ENCODE results near the gene TENM4.

Gene TENM4

DNA sequence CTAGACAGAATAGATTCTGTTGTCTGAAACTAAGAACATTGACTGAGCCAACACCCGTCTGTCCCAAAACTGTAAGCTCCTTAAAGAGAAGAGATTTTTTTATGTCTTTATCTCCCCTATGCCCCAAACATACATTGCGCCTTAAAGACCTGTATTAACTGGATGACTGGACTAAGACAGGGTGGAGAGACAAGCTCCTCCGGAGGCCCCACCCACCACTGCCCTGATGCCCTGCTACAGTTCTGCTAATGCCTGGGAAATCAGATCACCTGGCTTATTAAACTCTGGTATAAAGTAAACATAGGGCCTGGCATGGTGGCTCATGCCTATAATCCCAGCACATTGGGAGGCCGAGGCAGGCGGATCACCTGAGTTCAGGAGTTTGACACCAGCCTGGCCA, 203.7 kb downstream of the TENM4 start:
- Histone ChIP-seq H3K27ac (replicated peaks; ENCODE audit: low read length) (no peak overlapping the region), H3K9me3 (replicated peaks in 1 of 2; ENCODE audit: control insufficient read depth in 2 of 2, insufficient read depth in 1 of 2, low read depth in 1 of 2, low read length in 2 of 2) (no peaks in the 10 kb centered on the region), H3K4me3 (ENCODE audit: low read length in 2 of 2) (no peak overlapping the region), H3K23ac (ENCODE audit: low read depth, low read length, poor library complexity) (no peak overlapping the region), H3K4ac (ENCODE audit: low read length) (no peak overlapping the region), H3K4me1 (ENCODE audit: control insufficient read depth in 2 of 2, insufficient read depth in 1 of 2, low read depth in 1 of 2, low read length in 2 of 2) (peaks cover 4 to 37% of the 10 kb centered on the region in 2 donors), H3K27me3 (ENCODE audit: control insufficient read depth in 3 of 3, insufficient read depth in 3 of 3, low read depth in 1 of 3, low read length in 3 of 3) (no peaks in the 10 kb centered on the region), H3K79me1 (ENCODE audit: low read depth, low read length) (no peaks in the 10 kb centered on the region), H3K14ac (ENCODE audit: low read length) (no peak overlapping the region), H2BK5ac (ENCODE audit: low read length) (no peak overlapping the region), H4K8ac (ENCODE audit: low read depth, low read length) (no peak overlapping the region), H3K4me2 (ENCODE audit: insufficient read depth, low read length, poor library complexity, severe bottlenecking) (no peak overlapping the region), H3K9ac (ENCODE audit: low read depth, low read length, poor library complexity) (no peak overlapping the region), H4K91ac (ENCODE audit: low read depth, low read length, poor library complexity) (no peak overlapping the region), H3K36me3 (replicated peaks in 1 of 2; ENCODE audit: control insufficient read depth in 2 of 2, insufficient read depth in 2 of 2, low read length in 2 of 2) (no peaks in the 10 kb centered on the region), H2BK120ac (ENCODE audit: low read depth, low read length) (no peak overlapping the region), H2BK12ac (ENCODE audit: low read length) (no peak overlapping the region), H3K18ac (ENCODE audit: low read length) (no peak overlapping the region), H2AFZ (ENCODE audit: low read length) (no peak overlapping the region), H2BK15ac (ENCODE audit: low read length) (no peak overlapping the region), H2AK5ac (ENCODE audit: low read depth, low read length) (no peak overlapping the region)
- no peak for DNase-seq (ENCODE audit: low spot score)
- no CpG with 5 or more reads among the region's 5 CpGs for WGBS, 2 donors (ENCODE audit: extremely low coverage in 2 of 2, insufficient read length in 2 of 2, insufficient replicate concordance in 1 of 2)

- no CpG with 5 or more reads among the region's 11 CpGs for WGBS, 2 donors (ENCODE audit: extremely low coverage in 2 of 2, insufficient read length in 2 of 2, insufficient replicate concordance in 1 of 2)
- no peak overlapping the region for H2AK5ac ChIP-seq (ENCODE audit: low read depth, low read length)
Observed at GRCh38 chr11:79236541-79236971, 204.3 kb downstream of the TENM4 start.

GRCh38 chr11:79235696-79236095, 205.1 kb downstream of the TENM4 start:
- Histone ChIP-seq H3K27me3 (ENCODE audit: control insufficient read depth in 3 of 3, insufficient read depth in 3 of 3, low read depth in 1 of 3, low read length in 3 of 3) (no peaks in the 10 kb centered on the region), H4K8ac (ENCODE audit: low read depth, low read length) (no peak overlapping the region), H3K9me3 (replicated peaks in 1 of 2; ENCODE audit: control insufficient read depth in 2 of 2, insufficient read depth in 1 of 2, low read depth in 1 of 2, low read length in 2 of 2) (no peaks in the 10 kb centered on the region), H2AK5ac (ENCODE audit: low read depth, low read length) (no peak overlapping the region), H3K4ac (ENCODE audit: low read length) (no peak overlapping the region), H2BK12ac (ENCODE audit: low read length) (no peak overlapping the region), H3K36me3 (replicated peaks in 1 of 2; ENCODE audit: control insufficient read depth in 2 of 2, insufficient read depth in 2 of 2, low read length in 2 of 2) (no peaks in the 10 kb centered on the region), H2BK15ac (ENCODE audit: low read length) (no peak overlapping the region), H2BK120ac (ENCODE audit: low read depth, low read length) (no peak overlapping the region), H2BK5ac (ENCODE audit: low read length) (no peak overlapping the region), H3K4me2 (ENCODE audit: insufficient read depth, low read length, poor library complexity, severe bottlenecking) (no peak overlapping the region), H3K18ac (ENCODE audit: low read length) (no peak overlapping the region), H3K23ac (ENCODE audit: low read depth, low read length, poor library complexity) (no peak overlapping the region), H3K27ac (replicated peaks; ENCODE audit: low read length) (no peak overlapping the region), H3K14ac (ENCODE audit: low read length) (no peak overlapping the region), H2AFZ (ENCODE audit: low read length) (no peak overlapping the region), H4K91ac (ENCODE audit: low read depth, low read length, poor library complexity) (no peak overlapping the region), H3K9ac (ENCODE audit: low read depth, low read length, poor library complexity) (no peak overlapping the region), H3K4me3 (ENCODE audit: low read length in 2 of 2) (no peak overlapping the region), H3K4me1 (ENCODE audit: control insufficient read depth in 2 of 2, insufficient read depth in 1 of 2, low read depth in 1 of 2, low read length in 2 of 2) (peaks cover 4 to 26% of the 10 kb centered on the region in 2 donors), H3K79me1 (ENCODE audit: low read depth, low read length) (no peaks in the 10 kb centered on the region)
- DNase-seq (ENCODE audit: low spot score) = no peak
- no CpG with 5 or more reads among the region's 6 CpGs for WGBS, 2 donors (ENCODE audit: extremely low coverage in 2 of 2, insufficient read length in 2 of 2, insufficient replicate concordance in 1 of 2)

More at GRCh38 chr11:79236541-79236971, 204.3 kb downstream of the TENM4 start:
- no peaks in the 10 kb centered on the region for H3K79me1 ChIP-seq (ENCODE audit: low read depth, low read length)
- no peaks in the 10 kb centered on the region for H3K9me3 ChIP-seq (replicated peaks in 1 of 2; ENCODE audit: control insufficient read depth in 2 of 2, insufficient read depth in 1 of 2, low read depth in 1 of 2, low read length in 2 of 2)
- H3K4ac ChIP-seq (ENCODE audit: low read length) = no peak overlapping the region
- no peak overlapping the region for H3K27ac ChIP-seq (replicated peaks; ENCODE audit: low read length)
- no peak overlapping the region for H3K14ac ChIP-seq (ENCODE audit: low read length)
- H2BK12ac ChIP-seq (ENCODE audit: low read length) = no peak overlapping the region
- no peaks in the 10 kb centered on the region for H3K36me3 ChIP-seq (replicated peaks in 1 of 2; ENCODE audit: control insufficient read depth in 2 of 2, insufficient read depth in 2 of 2, low read length in 2 of 2)
- H2BK5ac ChIP-seq (ENCODE audit: low read length) = no peak overlapping the region
- no peak overlapping the region for H4K91ac ChIP-seq (ENCODE audit: low read depth, low read length, poor library complexity)
- no peak overlapping the region for H2BK15ac ChIP-seq (ENCODE audit: low read length)
- H3K4me3 ChIP-seq (ENCODE audit: low read length in 2 of 2) = no peak overlapping the region
- H3K4me2 ChIP-seq (ENCODE audit: insufficient read depth, low read length, poor library complexity, severe bottlenecking) = no peak overlapping the region
- H3K27me3 ChIP-seq (ENCODE audit: control insufficient read depth in 3 of 3, insufficient read depth in 3 of 3, low read depth in 1 of 3, low read length in 3 of 3) = no peaks in the 10 kb centered on the region
- H2AFZ ChIP-seq (ENCODE audit: low read length) = no peak overlapping the region
- H4K8ac ChIP-seq (ENCODE audit: low read depth, low read length) = no peak overlapping the region
- H3K4me1 ChIP-seq (ENCODE audit: control insufficient read depth in 2 of 2, insufficient read depth in 1 of 2, low read depth in 1 of 2, low read length in 2 of 2) = peaks cover 4 to 34% of the 10 kb centered on the region in 2 donors
- no peak for DNase-seq (ENCODE audit: low spot score)
- no peak overlapping the region for H3K9ac ChIP-seq (ENCODE audit: low read depth, low read length, poor library complexity)
- H3K18ac ChIP-seq (ENCODE audit: low read length) = no peak overlapping the region
- no peak overlapping the region for H3K23ac ChIP-seq (ENCODE audit: low read depth, low read length, poor library complexity)
- no peak overlapping the region for H2BK120ac ChIP-seq (ENCODE audit: low read depth, low read length)

- Histone ChIP-seq H3K14ac (ENCODE audit: low read length) (no peak overlapping the region), H3K23ac (ENCODE audit: low read depth, low read length, poor library complexity) (no peak overlapping the region), H2BK120ac (ENCODE audit: low read depth, low read length) (no peak overlapping the region), H3K9ac (ENCODE audit: low read depth, low read length, poor library complexity) (no peak overlapping the region), H3K36me3 (replicated peaks in 1 of 2; ENCODE audit: control insufficient read depth in 2 of 2, insufficient read depth in 2 of 2, low read length in 2 of 2) (no peaks in the 10 kb centered on the region), H2BK5ac (ENCODE audit: low read length) (no peak overlapping the region), H2AFZ (ENCODE audit: low read length) (no peak overlapping the region), H3K4me1 (ENCODE audit: control insufficient read depth in 2 of 2, insufficient read depth in 1 of 2, low read depth in 1 of 2, low read length in 2 of 2) (peaks cover 15 to 27% of the 10 kb centered on the region in 2 donors), H3K9me3 (replicated peaks in 1 of 2; ENCODE audit: control insufficient read depth in 2 of 2, insufficient read depth in 1 of 2, low read depth in 1 of 2, low read length in 2 of 2) (no peaks in the 10 kb centered on the region), H2AK5ac (ENCODE audit: low read depth, low read length) (no peak overlapping the region), H3K79me1 (ENCODE audit: low read depth, low read length) (no peaks in the 10 kb centered on the region), H3K27me3 (ENCODE audit: control insufficient read depth in 3 of 3, insufficient read depth in 3 of 3, low read depth in 1 of 3, low read length in 3 of 3) (peaks cover 0 to 8% (median 0%) of the 10 kb centered on the region in 3 experiments), H3K27ac (replicated peaks; ENCODE audit: low read length) (no peak overlapping the region), H3K4ac (ENCODE audit: low read length) (no peak overlapping the region), H3K4me2 (ENCODE audit: insufficient read depth, low read length, poor library complexity, severe bottlenecking) (no peak overlapping the region), H4K8ac (ENCODE audit: low read depth, low read length) (no peak overlapping the region), H3K18ac (ENCODE audit: low read length) (no peak overlapping the region), H3K4me3 (ENCODE audit: low read length in 2 of 2) (no peak overlapping the region), H2BK15ac (ENCODE audit: low read length) (no peak overlapping the region), H2BK12ac (ENCODE audit: low read length) (no peak overlapping the region), H4K91ac (ENCODE audit: low read depth, low read length, poor library complexity) (no peak overlapping the region)
- no CpG with 5 or more reads among the region's 5 CpGs for WGBS, 2 donors (ENCODE audit: extremely low coverage in 2 of 2, insufficient read length in 2 of 2, insufficient replicate concordance in 1 of 2)
- DNase-seq (ENCODE audit: low spot score) = no peak
Observed at GRCh38 chr11:79232346-79232745, 208.5 kb downstream of the TENM4 start.
